Endothelial cell of coronary artery (primary cell): ENCODE data around the gene LMO3. TPM values are rescaled to one million over a fixed set of nuclear protein-coding genes. Genes with fewer than 3 reads are reported as not detected.

Source experiments
- total RNA-seq: library from RNA; depleted of rRNA; stranded (reverse); fragments of >200 nt; gene quantifications from 2 replicates; pipeline ENCODE4 v1.2.3, GENCODE V29; 2014

The LMO3 gene
- total RNA-seq: under 0.01 and 0.38 TPM in 2 replicates

DNA sequence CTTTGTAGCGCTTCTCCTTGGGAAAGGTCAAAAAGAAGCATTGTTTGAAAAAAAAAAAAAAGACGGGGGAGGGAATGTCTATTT lies at the start of gene LMO3:
Gene LMO3, minus strand, starts transcription at position 46 of the 84 bp plus-strand sequence. CDS start 5,302 bp downstream, outside the sequence.

